HepG2 (cell line): Measurements from ENCODE around the gene RAC3. TPM values are rescaled to one million over a fixed set of nuclear protein-coding genes. Genes with fewer than 3 reads are reported as not detected.

Experiments used
- ATAC-seq: fragments of 200-7000 bp; cut with Tn5 transposase; 3 replicates; pipeline ENCODE4 v1.9.1; 2020; ENCODE audit warnings: mild to moderate bottlenecking, moderate library complexity
- BruUV-seq: library from RNA; stranded (reverse); fragments of 400-500 nt; replicated peaks from 2 replicates; lab custom pipeline; 2021; lab: Mats Ljungman, UMichigan
- CTCF ChIA-PET: fragments of 300-600 bp; formaldehyde crosslinking; extraction: SDS; loops from one replicate; lab custom pipeline; 2021; ENCODE audit warnings: low total read pairs, inconsistent platforms, low intra/inter-chr PET ratio; lab: Yijun Ruan, JAX
- POLR2A ChIA-PET: fragments of 350-600 bp; sonication (Branson Sonifier 250); formaldehyde crosslinking; loops from one replicate; lab custom pipeline; 2020; ENCODE audit warnings: antibody characterized with exemption, inconsistent platforms; lab: Yijun Ruan, JAX
- DNase-seq: peaks from one replicate; pipeline ENCODE4 v3.0.0-alpha.2; 2015; ENCODE audit warnings: low spot score
- FAIRE-seq: peaks from 3 replicates; lab custom pipeline; 2011; peaks lifted over from hg19 to GRCh38; lab: Jason Lieb, UNC
- H2AFZ ChIP-seq: one replicate; pipeline ENCODE4 v1.6.1; 2011; ENCODE audit warnings: low read length, inconsistent platforms
- H3K27ac ChIP-seq: fragments of 300-600 bp; 3 replicates; pipeline ENCODE4 v1.8.0; 2011; ENCODE audit warnings: mixed run types, mild to moderate bottlenecking, mixed read lengths, low read length, inconsistent platforms; ENCODE audit not compliant: insufficient read depth; ENCODE audit errors: extremely low read length
- H3K27me3 ChIP-seq, 2 experiments: fragments of 200-600 bp in 1 of 2; 2 replicates in 1 of 2; 3 replicates in 1 of 2; pipeline versions ENCODE4 v1.6.0 to v1.8.0; 2011; ENCODE audit warnings: low read length in 2 of 2, mild to moderate bottlenecking in 2 of 2, moderate library complexity in 2 of 2, inconsistent platforms in 1 of 2; ENCODE audit not compliant: insufficient read depth in 2 of 2, control insufficient read depth in 1 of 2
- H3K36me3 ChIP-seq, 2 experiments: fragments of 200-600 bp in 1 of 2; replicated peaks in 1 of 2; 2 replicates in 1 of 2; 3 replicates in 1 of 2; pipeline versions ENCODE4 v1.5.1 to v1.8.0; 2011; ENCODE audit warnings: low read length in 2 of 2, inconsistent platforms in 1 of 2; ENCODE audit not compliant: insufficient read depth in 2 of 2, control insufficient read depth in 1 of 2
- H3K4me1 ChIP-seq: 2 replicates; pipeline ENCODE4 v1.5.1; 2012; ENCODE audit warnings: low read length, inconsistent platforms; ENCODE audit not compliant: insufficient read depth
- H3K4me2 ChIP-seq: 2 replicates; pipeline ENCODE4 v1.6.0; 2011; ENCODE audit warnings: low read depth, low read length, inconsistent platforms
- H3K4me3 ChIP-seq, 3 experiments: fragments of 200-600 bp in 1 of 3; sonication (generic), shearing (Covaris generic) in 1 of 3; replicated peaks in 1 of 3; 2 replicates each; pipeline ENCODE4 v1.5.1; 2011 to 2016; ENCODE audit warnings: low read length in 3 of 3, inconsistent platforms in 2 of 3, low read depth in 2 of 3, mild to moderate bottlenecking in 2 of 3, control low read depth in 1 of 3, mixed read lengths in 1 of 3; ENCODE audit not compliant: insufficient read depth in 1 of 3
- H3K79me2 ChIP-seq: one replicate; pipeline ENCODE4 v1.6.1; 2011; ENCODE audit warnings: low read length, inconsistent platforms; ENCODE audit not compliant: insufficient read depth
- H3K9ac ChIP-seq: 2 replicates; pipeline ENCODE4 v1.6.0; 2011; ENCODE audit warnings: mild to moderate bottlenecking, low read depth, low read length, inconsistent platforms; ENCODE audit not compliant: insufficient read depth
- H3K9me3 ChIP-seq: 2 replicates; pipeline ENCODE4 v1.5.1; 2012; ENCODE audit warnings: mild to moderate bottlenecking, low read length
- H4K20me1 ChIP-seq: 2 replicates; pipeline ENCODE4 v1.6.0; 2011; ENCODE audit warnings: inconsistent platforms, mild to moderate bottlenecking, low read length, moderate library complexity; ENCODE audit not compliant: insufficient read depth
- AFF4 ChIP-seq: sonication (generic); formaldehyde crosslinking; IDR thresholded peaks from 2 replicates; pipeline ENCODE4 v1.4.0; 2020; ENCODE audit warnings: missing genetic modification reagents
- HDAC1 ChIP-seq: sonication (generic); formaldehyde crosslinking; IDR thresholded peaks from 2 replicates; pipeline ENCODE4 v1.5.1; 2020; ENCODE audit warnings: mild to moderate bottlenecking, missing genetic modification reagents
- HINFP ChIP-seq: sonication (generic); formaldehyde crosslinking; IDR thresholded peaks from 2 replicates; pipeline ENCODE4 v1.4.0; 2020; ENCODE audit warnings: low read depth, mild to moderate bottlenecking, missing genetic modification reagents
- HNRNPL ChIP-seq: fragments of 200-400 bp; formaldehyde crosslinking; IDR thresholded peaks from 2 replicates; pipeline ENCODE4 v1.6.1; 2017; ENCODE audit warnings: mild to moderate bottlenecking, low read depth, low read length
- ZFP91 ChIP-seq: sonication (generic); formaldehyde crosslinking; IDR thresholded peaks from 2 replicates; pipeline ENCODE4 v1.9.0; 2022; ENCODE audit warnings: missing genetic modification reagents, mild to moderate bottlenecking, borderline replicate concordance
- ZNF232 ChIP-seq: sonication (generic); formaldehyde crosslinking; IDR thresholded peaks from 2 replicates; pipeline ENCODE4 v1.4.0; 2020; ENCODE audit warnings: missing genetic modification reagents, borderline replicate concordance
- ZNF296 ChIP-seq: sonication (generic); formaldehyde crosslinking; conservative IDR thresholded peaks from 2 replicates; pipeline ENCODE4 v1.5.0; 2020; ENCODE audit warnings: mild to moderate bottlenecking, missing genetic modification reagents
- ZNF432 ChIP-seq: sonication (generic); formaldehyde crosslinking; IDR thresholded peaks from 2 replicates; pipeline ENCODE4 v1.5.0; 2020; ENCODE audit warnings: missing genetic modification reagents, mild to moderate bottlenecking, borderline replicate concordance
- ZNF746 ChIP-seq: sonication (generic); formaldehyde crosslinking; IDR thresholded peaks from 2 replicates; pipeline ENCODE4 v1.8.0; 2022; ENCODE audit warnings: mild to moderate bottlenecking, missing genetic modification reagents
- ZNF792 ChIP-seq: IDR thresholded peaks from 2 replicates; pipeline ENCODE4 v1.6.1; 2016
- ZSCAN9 ChIP-seq: IDR thresholded peaks from 2 replicates; pipeline ENCODE4 v1.6.1; 2016; ENCODE audit warnings: borderline replicate concordance
- WGBS: methylation state at CpG from one replicate; pipeline ENCODE4 v1.1.6; 2017; ENCODE audit warnings: low lambda C conversion rate; 5-methylcytosine and 5-hydroxymethylcytosine counted together
- in situ Hi-C: cut with HindIII; loops from 2 replicates; pipeline ENCODE4 v1.10.0; 2017; ENCODE audit warnings: low pct_unique_long_range_greater_than_20kb; ENCODE audit not compliant: extremely low pct_ligation_motif_present
- intact Hi-C: fragments of 100-400 bp; cut with micrococcal nuclease; formaldehyde crosslinking; loops from one replicate; pipeline ENCODE4 v1.10.0; 2022; ENCODE audit not compliant: unreplicated experiment
- polyA plus RNA-seq, 8 experiments: library from polyadenylated mRNA; depleted of rRNA in 3 of 8; stranded (reverse) in 7 of 8; unstranded in 1 of 8; fragments of >200 nt; fragmentation: Illumina TruSeq in 4 of 8; extraction: Trizol in 4 of 8; gene quantifications; 2 replicates each; pipeline versions ENCODE4 v1.2.1 to v1.2.3, GENCODE V29; 2011 to 2016; ENCODE audit warnings: low read depth in 4 of 8, missing spikeins in 1 of 8, mixed read lengths in 1 of 8; ENCODE audit not compliant: insufficient read depth in 1 of 8
- total RNA-seq, 5 experiments: library from RNA; depleted of rRNA; stranded (reverse); fragments of >200 nt; fragmentation: Illumina TruSeq; extraction: Trizol; gene quantifications; 2 replicates each; pipeline ENCODE4 v1.2.3, GENCODE V29; 2016; ENCODE audit warnings: low read depth in 1 of 5

The RAC3 gene
- total and polyA plus RNA-seq, 2 of the 13 experiments (the other 11 are each of a cell fraction or from before 2014, with no cell fraction given) = 10.5 to 21.3 TPM

- DNase-seq = peak; percentile 79
- peak; percentile 1; the same call in 2 of the 3 replicates for ATAC-seq
- Histone ChIP-seq H3K4me3 (no peak overlapping the region; a peak in 1 of 6 replicates), H3K27me3 (no peaks in the 10 kb centered on the region), H3K9ac (peak overlapping the region; percentile 53), H4K20me1 (no peaks in the 10 kb centered on the region), H3K79me2 (no peaks in the 10 kb centered on the region), H2AFZ (no peak overlapping the region), H3K27ac (peak overlapping the region; percentile 68), H3K36me3 (peaks cover 37 to 42% of the 10 kb centered on the region in 2 experiments), H3K9me3 (no peaks in the 10 kb centered on the region), H3K4me2 (no peak overlapping the region), H3K4me1 (peaks cover 97% of the 10 kb centered on the region)
- peak; percentile 44 for FAIRE-seq
- no TSS peak for BruUV-seq
- WGBS = 83% methylated on average over 13 of the region's 16 CpGs
- POLR2A ChIA-PET = interaction anchor here (1.1 to 14.1 kb wide), 5 partner anchors 9 to 54 kb away, joined by 3 to 470 read pairs (median 8); partner anchors contain the start of genes CENPX, DCXR, LRRC45 and NOTUM
- CTCF ChIA-PET = no interaction called here
- intact Hi-C loops = no loop called here
- in situ Hi-C loops = no loop called here
- TF ChIP-seq ZNF296 (CRISPR knock-in tag) = peak; percentile 73; the same call in 1 of the 2 replicates
- peak; percentile 66; the same call in 1 of the 2 replicates for TF ChIP-seq HINFP (CRISPR knock-in tag)
- peak; percentile 33; the same call in 1 of the 2 replicates for TF ChIP-seq ZNF746 (CRISPR knock-in tag)
- peak; percentile 64 for TF ChIP-seq HDAC1 (CRISPR knock-in tag)
- peak; percentile 34; the same call in 1 of the 2 replicates for TF ChIP-seq ZFP91 (CRISPR knock-in tag)
- TF ChIP-seq ZNF232 = 0 out of 2 replicates have a peak, but pooled peaks have one; percentile 18
- peak; percentile 80; the same call in 1 of the 2 replicates for TF ChIP-seq AFF4
- TF ChIP-seq ZNF432 (CRISPR knock-in tag) = no peak
- no peak for TF ChIP-seq ZSCAN9 (CRISPR knock-in tag)
- no peak for TF ChIP-seq ZNF792
- peak; percentile 98 for TF ChIP-seq HNRNPL
These were observed 17.6 kb upstream of the RAC3 start for GRCh38 chr17:82013772-82014321.
